K562 (cell line): ENCODE measurements around the gene APBA2.

Experiments
- ZBTB8A ChIP-seq: fragments of 450-650 bp; IDR thresholded peaks from 2 replicates; pipeline ENCODE4 v1.6.1; 2018; ENCODE audit warnings: mild to moderate bottlenecking, moderate library complexity; ENCODE audit not compliant: partially characterized antibody
- ZNF280B ChIP-seq: fragments of 250-450 bp; sonication (Bioruptor Pico); IDR thresholded peaks from 2 replicates; pipeline ENCODE4 v1.5.1; 2021; ENCODE audit warnings: mild to moderate bottlenecking

GRCh38 chr15:29005931-29006330 lies 120.2 kb downstream of the APBA2 start:
- TF ChIP-seq ZNF280B (no peak), ZBTB8A (no peak)
